Measurements from ENCODE around the gene KCNIP4. TPM values are rescaled to one million over a fixed set of nuclear protein-coding genes. Genes with fewer than 3 reads are reported as not detected.

The KCNIP4 gene
- total RNA-seq, 3 donors from 2014 or later = 0.96 to 11.3 (median 2.4) TPM

DNA sequence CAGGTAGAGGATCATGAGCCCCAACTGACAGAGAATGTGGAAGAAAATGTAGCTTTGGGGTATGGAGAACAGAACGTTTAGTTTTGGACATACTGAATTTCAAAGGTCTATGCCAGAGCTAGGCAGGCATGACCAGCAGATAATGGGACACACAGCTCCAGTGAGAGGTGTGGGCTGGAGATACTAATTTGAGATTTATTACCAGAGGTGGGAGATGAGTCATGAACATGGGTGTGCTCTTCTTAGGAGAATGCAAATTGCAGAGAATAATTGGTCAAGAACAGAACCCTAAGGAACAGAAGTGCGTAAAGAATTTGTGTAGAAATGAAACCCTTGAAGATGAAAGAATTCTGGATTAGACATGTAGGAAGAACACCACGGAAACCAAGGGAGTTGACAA lies 1123.1 kb downstream of the KCNIP4 start:
- no peaks in the 10 kb centered on the region for H3K4me1 ChIP-seq (ENCODE audit: low read depth)
- intact Hi-C loops (cut with DNase I, micrococcal nuclease) = no loop called here
- ATAC-seq (no peak), DNase-seq (no peak)
- H3K9me3 ChIP-seq = no peaks in the 10 kb centered on the region
- TF ChIP-seq, protein P1, sequence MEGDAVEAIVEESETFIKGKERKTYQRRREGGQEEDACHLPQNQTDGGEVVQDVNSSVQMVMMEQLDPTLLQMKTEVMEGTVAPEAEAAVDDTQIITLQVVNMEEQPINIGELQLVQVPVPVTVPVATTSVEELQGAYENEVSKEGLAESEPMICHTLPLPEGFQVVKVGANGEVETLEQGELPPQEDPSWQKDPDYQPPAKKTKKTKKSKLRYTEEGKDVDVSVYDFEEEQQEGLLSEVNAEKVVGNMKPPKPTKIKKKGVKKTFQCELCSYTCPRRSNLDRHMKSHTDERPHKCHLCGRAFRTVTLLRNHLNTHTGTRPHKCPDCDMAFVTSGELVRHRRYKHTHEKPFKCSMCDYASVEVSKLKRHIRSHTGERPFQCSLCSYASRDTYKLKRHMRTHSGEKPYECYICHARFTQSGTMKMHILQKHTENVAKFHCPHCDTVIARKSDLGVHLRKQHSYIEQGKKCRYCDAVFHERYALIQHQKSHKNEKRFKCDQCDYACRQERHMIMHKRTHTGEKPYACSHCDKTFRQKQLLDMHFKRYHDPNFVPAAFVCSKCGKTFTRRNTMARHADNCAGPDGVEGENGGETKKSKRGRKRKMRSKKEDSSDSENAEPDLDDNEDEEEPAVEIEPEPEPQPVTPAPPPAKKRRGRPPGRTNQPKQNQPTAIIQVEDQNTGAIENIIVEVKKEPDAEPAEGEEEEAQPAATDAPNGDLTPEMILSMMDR (IDR thresholded peaks at IDR 0.05) = no peak
- H3K36me3 ChIP-seq (ENCODE audit: low read depth) = no peaks in the 10 kb centered on the region
- H3K4me3 ChIP-seq = no peak overlapping the region

DNA sequence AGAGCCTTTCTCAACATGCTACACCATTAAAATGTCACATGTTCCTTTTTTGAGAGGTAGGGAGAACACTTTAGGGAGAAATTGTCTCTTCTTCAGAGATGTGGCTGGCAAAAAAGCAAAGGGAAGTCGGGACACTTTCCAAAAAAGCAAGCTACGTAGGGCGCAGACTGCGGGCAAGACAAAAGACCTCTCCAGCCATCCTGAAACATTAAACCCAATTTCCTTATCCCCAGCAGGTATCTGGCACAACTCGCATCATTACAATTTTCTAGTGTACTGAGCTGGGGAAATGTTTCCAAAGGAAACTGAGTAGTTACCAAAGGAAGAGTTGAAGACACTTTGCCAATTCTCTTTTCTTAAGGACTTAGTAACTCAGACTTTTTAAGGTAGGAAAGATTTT lies 1132.3 kb downstream of the KCNIP4 start:
- TF ChIP-seq, protein P1 (IDR thresholded peaks at IDR 0.05) = no peak
- H3K36me3 ChIP-seq (ENCODE audit: low read depth) = no peaks in the 10 kb centered on the region
- H3K4me1 ChIP-seq (ENCODE audit: low read depth) = no peaks in the 10 kb centered on the region
- no peaks in the 10 kb centered on the region for H3K9me3 ChIP-seq
- ATAC-seq = no peak
- intact Hi-C loops (cut with DNase I, micrococcal nuclease) = no loop called here
- DNase-seq = no peak
- no peak overlapping the region for H3K4me3 ChIP-seq

DNA sequence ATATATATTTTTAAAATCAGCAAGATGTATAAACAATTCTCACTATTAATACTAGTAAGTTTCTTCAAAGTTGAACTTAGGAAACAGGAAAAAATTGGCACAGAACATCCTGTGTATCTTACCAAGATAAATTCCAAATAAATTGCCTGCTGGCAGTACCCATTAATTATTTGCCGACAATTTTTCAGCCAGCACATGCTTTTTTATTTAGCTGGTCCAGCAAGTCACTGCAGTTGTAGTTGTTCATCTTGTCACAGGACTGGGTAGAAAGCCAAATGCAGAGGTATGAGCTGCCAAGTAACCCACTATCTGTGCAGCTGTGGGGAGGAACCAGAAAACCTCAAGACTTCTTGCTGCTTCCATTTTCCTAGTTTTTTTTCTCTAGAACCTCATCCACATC lies 1134.9 kb downstream of the KCNIP4 start:
- no peaks in the 10 kb centered on the region for H3K9me3 ChIP-seq
- no peak for DNase-seq
- intact Hi-C loops (cut with DNase I, micrococcal nuclease) = no loop called here
- no peaks in the 10 kb centered on the region for H3K4me1 ChIP-seq (ENCODE audit: low read depth)
- no peak overlapping the region for H3K4me3 ChIP-seq
- TF ChIP-seq, protein P1 (IDR thresholded peaks at IDR 0.05) = no peak
- no peak for ATAC-seq
- H3K36me3 ChIP-seq (ENCODE audit: low read depth) = no peaks in the 10 kb centered on the region

DNA sequence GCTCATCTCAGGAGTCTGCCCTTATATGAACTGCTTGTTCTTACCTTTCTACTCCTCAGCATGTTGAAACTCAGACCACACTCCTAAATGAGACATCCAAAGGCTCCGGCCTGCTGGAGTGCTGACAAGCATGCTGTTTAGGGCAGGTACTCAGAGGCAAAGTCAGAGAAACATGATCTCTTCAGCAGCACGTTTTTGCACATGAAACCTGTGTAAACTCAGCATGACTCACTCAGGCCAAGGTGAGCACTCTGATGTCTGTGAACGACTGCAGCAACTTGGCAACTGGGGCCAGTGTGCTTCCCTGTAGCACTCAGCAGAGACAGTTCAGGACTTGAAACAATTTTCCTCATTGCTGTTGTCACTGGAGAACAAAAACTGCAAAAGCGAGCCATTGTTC lies 1138.8 kb downstream of the KCNIP4 start:
- Histone ChIP-seq H3K9me3 (no peaks in the 10 kb centered on the region), H3K4me3 (no peak overlapping the region), H3K4me1 (ENCODE audit: low read depth) (no peaks in the 10 kb centered on the region), H3K36me3 (ENCODE audit: low read depth) (no peaks in the 10 kb centered on the region)
- ATAC-seq (no peak), DNase-seq (no peak)
- TF ChIP-seq, protein P1 (IDR thresholded peaks at IDR 0.05) = no peak
- intact Hi-C loops (cut with DNase I, micrococcal nuclease) = no loop called here

DNA sequence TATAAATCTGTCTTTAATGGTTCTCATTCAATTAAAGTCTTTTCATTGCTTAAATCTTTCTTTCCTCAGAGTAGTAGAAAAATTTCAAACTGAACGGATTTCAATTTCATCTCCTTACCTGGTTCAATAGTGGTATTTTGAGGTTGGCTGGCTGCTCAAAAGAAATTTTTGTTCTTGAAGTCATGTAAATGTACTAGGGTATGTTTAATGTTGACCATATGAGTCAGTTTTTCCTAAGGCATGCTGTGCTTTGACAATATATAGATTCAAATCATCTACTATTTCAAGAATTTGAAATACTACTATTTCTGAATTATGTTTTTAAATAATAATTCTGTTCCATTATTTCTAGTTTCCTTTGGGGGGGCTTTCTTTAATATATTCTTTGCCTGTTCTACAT lies 1142.9 kb downstream of the KCNIP4 start:
- no peak overlapping the region for H3K4me3 ChIP-seq
- no peaks in the 10 kb centered on the region for H3K36me3 ChIP-seq (ENCODE audit: low read depth)
- no peaks in the 10 kb centered on the region for H3K4me1 ChIP-seq (ENCODE audit: low read depth)
- TF ChIP-seq, protein P1 (IDR thresholded peaks at IDR 0.05) = no peak
- intact Hi-C loops (cut with DNase I, micrococcal nuclease) = no loop called here
- H3K9me3 ChIP-seq = no peaks in the 10 kb centered on the region
- ATAC-seq (no peak), DNase-seq (no peak)
